K562 (cell line): ENCODE measurements around the gene SLC9B1. TPM values are rescaled to one million over a fixed set of nuclear protein-coding genes. Genes with fewer than 3 reads are reported as not detected.

Experiments
- polyA plus RNA-seq, 8 experiments: library from polyadenylated mRNA; depleted of rRNA in 4 of 8; stranded (reverse) in 5 of 8; unstranded in 3 of 8; fragments of >200 nt; fragmentation: Nextera tagmentation in 2 of 8; fragmentation: Illumina TruSeq in 1 of 8; extraction: Ambion mirVana in 2 of 8; extraction: Trizol in 1 of 8; gene quantifications; 2 replicates each; pipeline versions ENCODE4 v1.2.1 to v1.2.3, GENCODE V29; 2011 to 2014; ENCODE audit warnings: inconsistent platforms in 1 of 8, missing spikeins in 1 of 8
- total RNA-seq, 7 experiments: library from RNA; depleted of rRNA in 6 of 7; stranded (reverse); fragments of >200 nt in 6 of 7; fragmentation: Illumina TruSeq in 2 of 7; extraction: Trizol in 2 of 7; gene quantifications; 2 replicates each; pipeline versions ENCODE4 v1.2.1 to v1.2.3, GENCODE V29; 2011 to 2021; ENCODE audit warnings: low replicate concordance in 1 of 7

SLC9B1 gene
- total and polyA plus RNA-seq, 9 of the 15 experiments (the other 6 are each of a cell fraction or from before 2014, with no cell fraction given), result 0.21 to 1.3 (median 0.51) TPM

Other genes with a start within 250 kb of the SLC9B1 start
- gene UBE2D3, start 192.2 kb downstream of the SLC9B1 start, total RNA-seq (2014; rRNA removed), result 434 and 562 TPM in 2 replicates
- 257 and 281 TPM in 2 replicates for gene UBE2D3, start 192.2 kb downstream of the SLC9B1 start, total RNA-seq (2014; rRNA removed; fragmentation: Illumina TruSeq; extraction: Trizol)
- gene UBE2D3, start 192.2 kb downstream of the SLC9B1 start, total RNA-seq (2015; rRNA removed; fragmentation: Illumina TruSeq; extraction: Trizol), result 305 and 313 TPM in 2 replicates
- gene UBE2D3, start 192.2 kb downstream of the SLC9B1 start, total RNA-seq (2021), result 276 and 281 TPM in 2 replicates
- 348 and 408 TPM in 2 replicates for gene UBE2D3, start 192.2 kb downstream of the SLC9B1 start, polyA plus RNA-seq (2011; rRNA removed)
- gene UBE2D3, start 192.2 kb downstream of the SLC9B1 start, polyA plus RNA-seq (2014; fragmentation: Illumina TruSeq; extraction: Trizol), result 447 and 618 TPM in 2 replicates
- 100 to 1,000 TPM; 191 to 202 TPM for gene UBE2D3, start 192.2 kb downstream of the SLC9B1 start, polyA plus RNA-seq (2014; fragmentation: Nextera tagmentation; extraction: Ambion mirVana)
- gene UBE2D3, start 192.2 kb downstream of the SLC9B1 start, polyA plus RNA-seq (2014; rRNA removed), result 292 and 329 TPM in 2 replicates
- gene CISD2, start 150.7 kb downstream of the SLC9B1 start, total RNA-seq (2014; rRNA removed), result 37.8 and 53.7 TPM in 2 replicates
- 68.4 and 73.7 TPM in 2 replicates for gene CISD2, start 150.7 kb downstream of the SLC9B1 start, total RNA-seq (2014; rRNA removed; fragmentation: Illumina TruSeq; extraction: Trizol)
- 53.2 and 59.8 TPM in 2 replicates for gene CISD2, start 150.7 kb downstream of the SLC9B1 start, total RNA-seq (2015; rRNA removed; fragmentation: Illumina TruSeq; extraction: Trizol)
- 50.2 and 55.9 TPM in 2 replicates for gene CISD2, start 150.7 kb downstream of the SLC9B1 start, total RNA-seq (2021)
- gene CISD2, start 150.7 kb downstream of the SLC9B1 start, polyA plus RNA-seq (2011; rRNA removed), result 48.3 and 69.5 TPM in 2 replicates
- 47.1 and 53.5 TPM in 2 replicates for gene CISD2, start 150.7 kb downstream of the SLC9B1 start, polyA plus RNA-seq (2014; fragmentation: Illumina TruSeq; extraction: Trizol)
- gene CISD2, start 150.7 kb downstream of the SLC9B1 start, polyA plus RNA-seq (2014; fragmentation: Nextera tagmentation; extraction: Ambion mirVana), result 10 to 100 TPM; 87.2 to 91.4 TPM
- gene CISD2, start 150.7 kb downstream of the SLC9B1 start, polyA plus RNA-seq (2014; rRNA removed), result 46.9 and 54.2 TPM in 2 replicates
- gene SLC9B2, start 57.1 kb upstream of the SLC9B1 start, total RNA-seq (2014; rRNA removed), result 11.4 and 13.5 TPM in 2 replicates
- gene SLC9B2, start 57.1 kb upstream of the SLC9B1 start, total RNA-seq (2014; rRNA removed; fragmentation: Illumina TruSeq; extraction: Trizol), result 13.4 and 14.0 TPM in 2 replicates
- 11.3 and 11.4 TPM in 2 replicates for gene SLC9B2, start 57.1 kb upstream of the SLC9B1 start, total RNA-seq (2015; rRNA removed; fragmentation: Illumina TruSeq; extraction: Trizol)
- 14.6 and 15.0 TPM in 2 replicates for gene SLC9B2, start 57.1 kb upstream of the SLC9B1 start, total RNA-seq (2021)
- gene SLC9B2, start 57.1 kb upstream of the SLC9B1 start, polyA plus RNA-seq (2011; rRNA removed), result 7.6 and 10.2 TPM in 2 replicates
- gene SLC9B2, start 57.1 kb upstream of the SLC9B1 start, polyA plus RNA-seq (2014; fragmentation: Illumina TruSeq; extraction: Trizol), result 13.3 TPM in 2 replicates
- 1 to 10 TPM; 6.6 to 8.3 TPM for gene SLC9B2, start 57.1 kb upstream of the SLC9B1 start, polyA plus RNA-seq (2014; fragmentation: Nextera tagmentation; extraction: Ambion mirVana)
- 10.5 and 13.5 TPM in 2 replicates for gene SLC9B2, start 57.1 kb upstream of the SLC9B1 start, polyA plus RNA-seq (2014; rRNA removed)
- 5.1 and 8.0 TPM in 2 replicates for gene BDH2, start 80.1 kb upstream of the SLC9B1 start, total RNA-seq (2014; rRNA removed)
- gene BDH2, start 80.1 kb upstream of the SLC9B1 start, total RNA-seq (2014; rRNA removed; fragmentation: Illumina TruSeq; extraction: Trizol), result 10.0 and 12.8 TPM in 2 replicates
- 9.1 and 10.0 TPM in 2 replicates for gene BDH2, start 80.1 kb upstream of the SLC9B1 start, total RNA-seq (2015; rRNA removed; fragmentation: Illumina TruSeq; extraction: Trizol)
- 4.9 and 6.0 TPM in 2 replicates for gene BDH2, start 80.1 kb upstream of the SLC9B1 start, total RNA-seq (2021)
- 16.3 and 17.9 TPM in 2 replicates for gene BDH2, start 80.1 kb upstream of the SLC9B1 start, polyA plus RNA-seq (2011; rRNA removed)
- gene BDH2, start 80.1 kb upstream of the SLC9B1 start, polyA plus RNA-seq (2014; fragmentation: Illumina TruSeq; extraction: Trizol), result 7.3 and 7.8 TPM in 2 replicates
- 10 to 100 TPM in 1 of 2 experiments, 1 to 10 TPM in 1; 9.9 to 10.7 TPM for gene BDH2, start 80.1 kb upstream of the SLC9B1 start, polyA plus RNA-seq (2014; fragmentation: Nextera tagmentation; extraction: Ambion mirVana)
- 8.9 and 10.8 TPM in 2 replicates for gene BDH2, start 80.1 kb upstream of the SLC9B1 start, polyA plus RNA-seq (2014; rRNA removed)
- gene CENPE, start 178.6 kb upstream of the SLC9B1 start, total RNA-seq (2014; rRNA removed), result 25.7 and 27.4 TPM in 2 replicates
- 53.2 and 63.2 TPM in 2 replicates for gene CENPE, start 178.6 kb upstream of the SLC9B1 start, total RNA-seq (2014; rRNA removed; fragmentation: Illumina TruSeq; extraction: Trizol)
- gene CENPE, start 178.6 kb upstream of the SLC9B1 start, total RNA-seq (2015; rRNA removed; fragmentation: Illumina TruSeq; extraction: Trizol), result 43.8 and 50.5 TPM in 2 replicates
- 36.7 and 38.8 TPM in 2 replicates for gene CENPE, start 178.6 kb upstream of the SLC9B1 start, total RNA-seq (2021)
- gene CENPE, start 178.6 kb upstream of the SLC9B1 start, polyA plus RNA-seq (2011; rRNA removed), result 15.8 and 21.7 TPM in 2 replicates
- gene CENPE, start 178.6 kb upstream of the SLC9B1 start, polyA plus RNA-seq (2014; fragmentation: Illumina TruSeq; extraction: Trizol), result 27.2 and 33.6 TPM in 2 replicates
- 10 to 100 TPM in 1 of 2 experiments, 1 to 10 TPM in 1; 9.9 to 16.7 TPM for gene CENPE, start 178.6 kb upstream of the SLC9B1 start, polyA plus RNA-seq (2014; fragmentation: Nextera tagmentation; extraction: Ambion mirVana)
- 21.6 and 25.3 TPM in 2 replicates for gene CENPE, start 178.6 kb upstream of the SLC9B1 start, polyA plus RNA-seq (2014; rRNA removed)